ENCODE measurements around the gene ANHX. TPM values are rescaled to one million over a fixed set of nuclear protein-coding genes. Genes with fewer than 3 reads are reported as not detected.

ANHX gene
- total RNA-seq, 4 donors from 2014 or later: not detected

GRCh38 chr12:133236144-133236543, 467 bp upstream of the ANHX start:
- no peak for DNase-seq
- H3K9me3 ChIP-seq: peaks cover 0 to 15% (median 2%) of the 10 kb centered on the region in 4 donors

GRCh38 chr12:133234971-133235370, 706 bp downstream of the ANHX start:
- Histone ChIP-seq H3K4me1 (no peaks in the 10 kb centered on the region), H3K36me3 (no peaks in the 10 kb centered on the region), H3K27me3 (no peaks in the 10 kb centered on the region), H3K4me3 (no peak overlapping the region), H3K27ac (no peak overlapping the region), H3K9me3 (peaks cover 0 to 15% (median 2%) of the 10 kb centered on the region in 4 donors)
- DNase-seq: no peak
- no peak for TF ChIP-seq CTCF (IDR thresholded peaks at IDR 0.05)
- TF ChIP-seq POLR2A (IDR thresholded peaks at IDR 0.05): no peak

More at GRCh38 chr12:133236144-133236543, 467 bp upstream of the ANHX start:
- Histone ChIP-seq H3K4me1 (no peaks in the 10 kb centered on the region), H3K36me3 (no peaks in the 10 kb centered on the region), H3K4me3 (no peak overlapping the region), H3K27ac (no peak overlapping the region), H3K27me3 (no peaks in the 10 kb centered on the region)
- TF ChIP-seq CTCF (IDR thresholded peaks at IDR 0.05): no peak
- no peak for TF ChIP-seq POLR2A (IDR thresholded peaks at IDR 0.05)

GRCh38 chr12:133233993-133234564, 1.6 kb downstream of the ANHX start:
- H3K9me3 ChIP-seq: peaks cover 0 to 15% (median 2%) of the 10 kb centered on the region in 4 donors
- H3K27me3 ChIP-seq: no peaks in the 10 kb centered on the region
- H3K27ac ChIP-seq: no peak overlapping the region
- H3K4me1 ChIP-seq: no peaks in the 10 kb centered on the region
- H3K4me3 ChIP-seq: no peak overlapping the region
- H3K36me3 ChIP-seq: no peaks in the 10 kb centered on the region
- TF ChIP-seq POLR2A (IDR thresholded peaks at IDR 0.05): no peak
- TF ChIP-seq CTCF (IDR thresholded peaks at IDR 0.05): no peak
- no peak for DNase-seq

- no peak for TF ChIP-seq CTCF (IDR thresholded peaks at IDR 0.05)
- no peak for TF ChIP-seq POLR2A (IDR thresholded peaks at IDR 0.05)
- Histone ChIP-seq H3K4me1 (no peaks in the 10 kb centered on the region), H3K27me3 (no peaks in the 10 kb centered on the region), H3K36me3 (no peaks in the 10 kb centered on the region), H3K27ac (no peak overlapping the region), H3K9me3 (peaks cover 0 to 15% (median 2%) of the 10 kb centered on the region in 4 donors), H3K4me3 (no peak overlapping the region)
- DNase-seq: no peak
Measured at GRCh38 chr12:133233006-133233405, 2.7 kb downstream of the ANHX start.

GRCh38 chr12:133231001-133231400, 4.7 kb downstream of the ANHX start:
- Histone ChIP-seq H3K9me3 (peaks cover 0 to 10% (median 2%) of the 10 kb centered on the region in 4 donors), H3K36me3 (no peaks in the 10 kb centered on the region), H3K27me3 (no peaks in the 10 kb centered on the region), H3K27ac (no peak overlapping the region), H3K4me3 (no peak overlapping the region), H3K4me1 (no peaks in the 10 kb centered on the region)
- no peak for DNase-seq
- no peak for TF ChIP-seq CTCF (IDR thresholded peaks at IDR 0.05)
- TF ChIP-seq POLR2A (IDR thresholded peaks at IDR 0.05): no peak
